GM12801 (cell line): ENCODE data around the gene ATRNL1.

Experiments
- CTCF ChIP-seq: IDR thresholded peaks from one replicate; pipeline ENCODE4 v1.5.1; 2011; ENCODE audit warnings: control low read depth; ENCODE audit not compliant: insufficient read length; ENCODE audit errors: extremely low read depth

Gene ATRNL1

GRCh38 chr10:115593060-115593459 lies 499.9 kb downstream of the ATRNL1 start:
- no peak for TF ChIP-seq CTCF

GRCh38 chr10:115604627-115605026 lies 511.5 kb downstream of the ATRNL1 start:
- TF ChIP-seq CTCF: no peak

- TF ChIP-seq CTCF: no peak
Measured at GRCh38 chr10:115606086-115606485, 512.9 kb downstream of the ATRNL1 start.

- TF ChIP-seq CTCF: no peak
Measured at GRCh38 chr10:115606741-115607140, 513.6 kb downstream of the ATRNL1 start.

- TF ChIP-seq CTCF: no peak
Measured at GRCh38 chr10:115624448-115624847, 531.3 kb downstream of the ATRNL1 start.

- TF ChIP-seq CTCF: no peak
Measured at GRCh38 chr10:115628616-115629015, 535.5 kb downstream of the ATRNL1 start.

GRCh38 chr10:115638246-115638645 lies 545.1 kb downstream of the ATRNL1 start:
- no peak for TF ChIP-seq CTCF

GRCh38 chr10:115649217-115649616 lies 556.1 kb downstream of the ATRNL1 start:
- TF ChIP-seq CTCF: no peak
